MM.1S (cell line): ENCODE data around the gene ASB5.

Source experiments
- DNase-seq: peaks from one replicate; pipeline ENCODE4 v3.0.0-alpha.2; 2015
- H2AFZ ChIP-seq: fragments of 300-600 bp; sonication (generic); 2 replicates; pipeline ENCODE4 v1.6.0; 2016; ENCODE audit warnings: antibody characterized with exemption, low read length
- H3F3A ChIP-seq: fragments of 300-600 bp; sonication (generic); 2 replicates; pipeline ENCODE4 v1.6.1; 2016; ENCODE audit warnings: mild to moderate bottlenecking, antibody characterized with exemption, low read length, moderate library complexity, mixed read lengths; ENCODE audit not compliant: insufficient read depth
- H3K27ac ChIP-seq: fragments of 300-600 bp; sonication (generic); 2 replicates; pipeline ENCODE4 v1.5.1; 2016; ENCODE audit warnings: mild to moderate bottlenecking, low read length
- H3K27me3 ChIP-seq: fragments of 300-600 bp; sonication (generic); replicated peaks from 2 replicates; pipeline ENCODE4 v1.6.0; 2016; ENCODE audit warnings: low read length; ENCODE audit not compliant: insufficient read depth
- H3K36me3 ChIP-seq: fragments of 300-600 bp; sonication (generic); replicated peaks from 2 replicates; pipeline ENCODE4 v1.6.1; 2016; ENCODE audit warnings: mild to moderate bottlenecking, low read length, mixed read lengths; ENCODE audit not compliant: insufficient read depth
- H3K4me1 ChIP-seq: fragments of 300-600 bp; sonication (generic); 2 replicates; pipeline ENCODE4 v1.6.1; 2016; ENCODE audit warnings: low read length, mixed read lengths
- H3K4me2 ChIP-seq: fragments of 300-600 bp; sonication (generic); 2 replicates; pipeline ENCODE4 v1.6.0; 2016; ENCODE audit warnings: low read depth, low read length
- H3K4me3 ChIP-seq: fragments of 300-600 bp; sonication (generic); 2 replicates; pipeline ENCODE4 v1.5.1; 2016; ENCODE audit warnings: low read length, mixed read lengths
- H3K79me2 ChIP-seq: fragments of 300-600 bp; sonication (generic); 2 replicates; pipeline ENCODE4 v1.6.1; 2016; ENCODE audit warnings: mixed run types, low read length, mixed read lengths
- H3K9ac ChIP-seq: fragments of 300-600 bp; sonication (generic); 2 replicates; pipeline ENCODE4 v1.6.1; 2016; ENCODE audit warnings: low read length, mixed read lengths
- H3K9me2 ChIP-seq: fragments of 300-600 bp; sonication (generic); replicated peaks from 2 replicates; pipeline ENCODE4 v1.6.1; 2016; ENCODE audit warnings: mild to moderate bottlenecking, low read length, mixed read lengths; ENCODE audit not compliant: insufficient read depth
- H3K9me3 ChIP-seq: fragments of 300-600 bp; sonication (generic); replicated peaks from 2 replicates; pipeline ENCODE4 v1.6.1; 2016; ENCODE audit warnings: mild to moderate bottlenecking, low read length, mixed read lengths; ENCODE audit not compliant: insufficient read depth
- H4K20me1 ChIP-seq: fragments of 300-600 bp; sonication (generic); 2 replicates; pipeline ENCODE4 v1.6.1; 2016; ENCODE audit warnings: mild to moderate bottlenecking, low read length, moderate library complexity, mixed read lengths; ENCODE audit not compliant: insufficient read depth
- CTCF ChIP-seq: fragments of 300-600 bp; sonication (generic); IDR thresholded peaks from 2 replicates; pipeline ENCODE4 v1.5.1; 2016; ENCODE audit warnings: antibody characterized with exemption, low read length, mixed read lengths
- EZH2 ChIP-seq: fragments of 300-600 bp; sonication (generic); optimal IDR thresholded peaks from 2 replicates; pipeline ENCODE3; 2017; ENCODE audit warnings: low read depth, mild to moderate bottlenecking, antibody characterized with exemption, low read length, mixed read lengths
- EZH2phosphoT487 ChIP-seq: fragments of 300-600 bp; sonication (generic); IDR thresholded peaks from 2 replicates; pipeline ENCODE4 v1.6.1; 2018; ENCODE audit warnings: antibody characterized with exemption, low read length

The ASB5 gene

GRCh38 chr4:176242764-176243347, 26.2 kb downstream of the ASB5 start:
- Histone ChIP-seq H3K4me2 (no peak overlapping the region), H3K27ac (no peak overlapping the region), H3K79me2 (no peaks in the 10 kb centered on the region), H3K9me2 (no peaks in the 10 kb centered on the region), H3K4me1 (peaks cover 9% of the 10 kb centered on the region), H3K27me3 (no peaks in the 10 kb centered on the region), H3K9ac (no peak overlapping the region), H3K9me3 (no peaks in the 10 kb centered on the region), H3F3A (no peaks in the 10 kb centered on the region), H3K4me3 (no peak overlapping the region), H3K36me3 (no peaks in the 10 kb centered on the region), H4K20me1 (no peaks in the 10 kb centered on the region), H2AFZ (no peak overlapping the region)
- TF ChIP-seq CTCF (no peak), EZH2 (no peak), EZH2phosphoT487 (no peak)
- DNase-seq, result no peak

- no peak overlapping the region for H2AFZ ChIP-seq
- DNase-seq, result no peak
These were observed 27.3 kb downstream of the ASB5 start for GRCh38 chr4:176241703-176242102.

GRCh38 chr4:176238826-176239225, 30.2 kb downstream of the ASB5 start:
- no peaks in the 10 kb centered on the region for H3K27me3 ChIP-seq
- TF ChIP-seq EZH2phosphoT487 (no peak), CTCF (no peak), EZH2 (no peak)
- peaks cover 6% of the 10 kb centered on the region; the same call in 1 of the 2 replicates for H3F3A ChIP-seq
- peaks cover 15% of the 10 kb centered on the region for H3K4me1 ChIP-seq
- no peak overlapping the region for H3K4me3 ChIP-seq
- H3K79me2 ChIP-seq, result no peaks in the 10 kb centered on the region
- H2AFZ ChIP-seq, result no peak overlapping the region
- no peak overlapping the region for H3K9ac ChIP-seq
- H3K4me2 ChIP-seq, result no peak overlapping the region
- H3K9me3 ChIP-seq, result no peaks in the 10 kb centered on the region
- no peaks in the 10 kb centered on the region for H3K36me3 ChIP-seq
- no peak for DNase-seq
- no peaks in the 10 kb centered on the region for H3K9me2 ChIP-seq
- H4K20me1 ChIP-seq, result no peaks in the 10 kb centered on the region
- H3K27ac ChIP-seq, result no peak overlapping the region

More at GRCh38 chr4:176241703-176242102, 27.3 kb downstream of the ASB5 start:
- Histone ChIP-seq H3K36me3 (no peaks in the 10 kb centered on the region), H3K9me2 (no peaks in the 10 kb centered on the region), H3K79me2 (no peaks in the 10 kb centered on the region), H4K20me1 (no peaks in the 10 kb centered on the region), H3K4me1 (peaks cover 9% of the 10 kb centered on the region), H3K9ac (no peak overlapping the region), H3K27ac (no peak overlapping the region), H3K4me2 (no peak overlapping the region), H3K9me3 (no peaks in the 10 kb centered on the region), H3K4me3 (no peak overlapping the region), H3F3A (peaks cover 6% of the 10 kb centered on the region; the same call in 1 of the 2 replicates), H3K27me3 (no peaks in the 10 kb centered on the region)
- TF ChIP-seq EZH2phosphoT487, result no peak
- TF ChIP-seq EZH2, result no peak
- TF ChIP-seq CTCF, result no peak
